SHP77 treated with DMSO at 0.1 percent for 48 hours (cell line): Measurements from ENCODE around the gene PRLH.
"Not testable (repeated sequence)": the region's sequence is repeated elsewhere in the genome, so short reads cannot be mapped to it uniquely, and the experiment has no call there.

ENCODE experiments used
- DNase-seq: peaks from one replicate; lab custom pipeline; 2025; lab: John Stamatoyannopoulos, UW

PRLH gene

GRCh38 chr2:237600205-237600846, 34.0 kb downstream of the PRLH start:
- no peak for DNase-seq

GRCh38 chr2:237601453-237602116, 35.2 kb downstream of the PRLH start:
- no peak for DNase-seq

GRCh38 chr2:237602409-237602808, 36.0 kb downstream of the PRLH start:
- DNase-seq = no peak

GRCh38 chr2:237603049-237603717, 36.8 kb downstream of the PRLH start:
- DNase-seq = no peak

GRCh38 chr2:237603718-237604362, 37.5 kb downstream of the PRLH start:
- no peak for DNase-seq

- no peak for DNase-seq
These were observed 38.0 kb downstream of the PRLH start for GRCh38 chr2:237604391-237604790.

- DNase-seq = no peak
These were observed 38.6 kb downstream of the PRLH start for GRCh38 chr2:237604960-237605359.

GRCh38 chr2:237606522-237606921, 40.1 kb downstream of the PRLH start:
- not testable (repeated sequence) for DNase-seq

GRCh38 chr2:237612527-237613357, 46.4 kb downstream of the PRLH start:
- DNase-seq = no peak

GRCh38 chr2:237613679-237614078, 47.3 kb downstream of the PRLH start:
- no peak for DNase-seq

- no peak for DNase-seq
These were observed 47.9 kb downstream of the PRLH start for GRCh38 chr2:237614151-237614720.

GRCh38 chr2:237615631-237616249, 49.4 kb downstream of the PRLH start:
- no peak for DNase-seq

GRCh38 chr2:237616373-237616733, 50.0 kb downstream of the PRLH start:
- DNase-seq = no peak
